HepG2 (cell line): ENCODE results near the gene KIAA1217. TPM values are rescaled to one million over a fixed set of nuclear protein-coding genes. Genes with fewer than 3 reads are reported as not detected.

Experiments
- ATAC-seq: fragments of 200-7000 bp; cut with Tn5 transposase; 3 replicates; pipeline ENCODE4 v1.9.1; 2020; ENCODE audit warnings: mild to moderate bottlenecking, moderate library complexity
- BruUV-seq: library from RNA; stranded (reverse); fragments of 400-500 nt; replicated peaks from 2 replicates; lab custom pipeline; 2021; lab: Mats Ljungman, UMichigan
- CTCF ChIA-PET: fragments of 300-600 bp; formaldehyde crosslinking; extraction: SDS; loops from one replicate; lab custom pipeline; 2021; ENCODE audit warnings: low total read pairs, inconsistent platforms, low intra/inter-chr PET ratio; lab: Yijun Ruan, JAX
- POLR2A ChIA-PET: fragments of 350-600 bp; sonication (Branson Sonifier 250); formaldehyde crosslinking; loops from one replicate; lab custom pipeline; 2020; ENCODE audit warnings: antibody characterized with exemption, inconsistent platforms; lab: Yijun Ruan, JAX
- DNase-seq: peaks from one replicate; pipeline ENCODE4 v3.0.0-alpha.2; 2015; ENCODE audit warnings: low spot score
- FAIRE-seq: peaks from 3 replicates; lab custom pipeline; 2011; peaks lifted over from hg19 to GRCh38; lab: Jason Lieb, UNC
- H2AFZ ChIP-seq: one replicate; pipeline ENCODE4 v1.6.1; 2011; ENCODE audit warnings: low read length, inconsistent platforms
- H3K27ac ChIP-seq: fragments of 300-600 bp; 3 replicates; pipeline ENCODE4 v1.8.0; 2011; ENCODE audit warnings: mixed run types, mild to moderate bottlenecking, mixed read lengths, low read length, inconsistent platforms; ENCODE audit not compliant: insufficient read depth; ENCODE audit errors: extremely low read length
- H3K27me3 ChIP-seq, 2 experiments: fragments of 200-600 bp in 1 of 2; 2 replicates in 1 of 2; 3 replicates in 1 of 2; pipeline versions ENCODE4 v1.6.0 to v1.8.0; 2011; ENCODE audit warnings: low read length in 2 of 2, mild to moderate bottlenecking in 2 of 2, moderate library complexity in 2 of 2, inconsistent platforms in 1 of 2; ENCODE audit not compliant: insufficient read depth in 2 of 2, control insufficient read depth in 1 of 2
- H3K36me3 ChIP-seq, 2 experiments: fragments of 200-600 bp in 1 of 2; replicated peaks in 1 of 2; 2 replicates in 1 of 2; 3 replicates in 1 of 2; pipeline versions ENCODE4 v1.5.1 to v1.8.0; 2011; ENCODE audit warnings: low read length in 2 of 2, inconsistent platforms in 1 of 2; ENCODE audit not compliant: insufficient read depth in 2 of 2, control insufficient read depth in 1 of 2
- H3K4me1 ChIP-seq: 2 replicates; pipeline ENCODE4 v1.5.1; 2012; ENCODE audit warnings: low read length, inconsistent platforms; ENCODE audit not compliant: insufficient read depth
- H3K4me2 ChIP-seq: 2 replicates; pipeline ENCODE4 v1.6.0; 2011; ENCODE audit warnings: low read depth, low read length, inconsistent platforms
- H3K4me3 ChIP-seq, 3 experiments: fragments of 200-600 bp in 1 of 3; sonication (generic), shearing (Covaris generic) in 1 of 3; replicated peaks in 1 of 3; 2 replicates each; pipeline ENCODE4 v1.5.1; 2011 to 2016; ENCODE audit warnings: low read length in 3 of 3, inconsistent platforms in 2 of 3, low read depth in 2 of 3, mild to moderate bottlenecking in 2 of 3, control low read depth in 1 of 3, mixed read lengths in 1 of 3; ENCODE audit not compliant: insufficient read depth in 1 of 3
- H3K79me2 ChIP-seq: one replicate; pipeline ENCODE4 v1.6.1; 2011; ENCODE audit warnings: low read length, inconsistent platforms; ENCODE audit not compliant: insufficient read depth
- H3K9ac ChIP-seq: 2 replicates; pipeline ENCODE4 v1.6.0; 2011; ENCODE audit warnings: mild to moderate bottlenecking, low read depth, low read length, inconsistent platforms; ENCODE audit not compliant: insufficient read depth
- H3K9me3 ChIP-seq: 2 replicates; pipeline ENCODE4 v1.5.1; 2012; ENCODE audit warnings: mild to moderate bottlenecking, low read length
- H4K20me1 ChIP-seq: 2 replicates; pipeline ENCODE4 v1.6.0; 2011; ENCODE audit warnings: inconsistent platforms, mild to moderate bottlenecking, low read length, moderate library complexity; ENCODE audit not compliant: insufficient read depth
- HOXA3 ChIP-seq: sonication (generic); formaldehyde crosslinking; IDR thresholded peaks from 2 replicates; pipeline ENCODE4 v1.5.0; 2020; ENCODE audit warnings: missing genetic modification reagents
- RBM39 ChIP-seq: fragments of 200-400 bp; formaldehyde crosslinking; IDR thresholded peaks from one replicate; pipeline ENCODE4 v1.6.1; 2018; ENCODE audit warnings: antibody characterized with exemption, mild to moderate bottlenecking, low read depth, low read length; ENCODE audit not compliant: poor library complexity, severe bottlenecking
- SALL2 ChIP-seq: sonication (generic); formaldehyde crosslinking; IDR thresholded peaks from 2 replicates; pipeline ENCODE4 v1.8.1; 2023; ENCODE audit warnings: mild to moderate bottlenecking, missing genetic modification reagents, inconsistent platforms
- SAP130 ChIP-seq: IDR thresholded peaks from 2 replicates; pipeline ENCODE4 v1.6.1; 2016; ENCODE audit warnings: low read depth
- ZBTB42 ChIP-seq: sonication (generic); formaldehyde crosslinking; IDR thresholded peaks from 2 replicates; pipeline ENCODE4 v1.5.0; 2020; ENCODE audit warnings: mild to moderate bottlenecking, missing genetic modification reagents
- ZFP41 ChIP-seq: sonication (generic); formaldehyde crosslinking; IDR thresholded peaks from 2 replicates; pipeline ENCODE4 v1.4.0; 2020; ENCODE audit warnings: mild to moderate bottlenecking, missing genetic modification reagents, borderline replicate concordance
- ZNF317 ChIP-seq: sonication (generic); formaldehyde crosslinking; IDR thresholded peaks from 2 replicates; pipeline ENCODE4 v1.5.0; 2020; ENCODE audit warnings: mild to moderate bottlenecking, missing genetic modification reagents
- ZNF503 ChIP-seq: sonication (generic); formaldehyde crosslinking; IDR thresholded peaks from 2 replicates; pipeline ENCODE4 v1.4.0; 2020; ENCODE audit warnings: missing genetic modification reagents
- ZNF558 ChIP-seq: sonication (generic); formaldehyde crosslinking; IDR thresholded peaks from 2 replicates; pipeline ENCODE4 v1.9.0; 2022; ENCODE audit warnings: mild to moderate bottlenecking, missing genetic modification reagents, borderline replicate concordance
- WGBS: methylation state at CpG from one replicate; pipeline ENCODE4 v1.1.6; 2017; ENCODE audit warnings: low lambda C conversion rate; 5-methylcytosine and 5-hydroxymethylcytosine counted together
- in situ Hi-C: cut with HindIII; loops from 2 replicates; pipeline ENCODE4 v1.10.0; 2017; ENCODE audit warnings: low pct_unique_long_range_greater_than_20kb; ENCODE audit not compliant: extremely low pct_ligation_motif_present
- intact Hi-C: fragments of 100-400 bp; cut with micrococcal nuclease; formaldehyde crosslinking; loops from one replicate; pipeline ENCODE4 v1.10.0; 2022; ENCODE audit not compliant: unreplicated experiment
- polyA plus RNA-seq, 8 experiments: library from polyadenylated mRNA; depleted of rRNA in 3 of 8; stranded (reverse) in 7 of 8; unstranded in 1 of 8; fragments of >200 nt; fragmentation: Illumina TruSeq in 4 of 8; extraction: Trizol in 4 of 8; gene quantifications; 2 replicates each; pipeline versions ENCODE4 v1.2.1 to v1.2.3, GENCODE V29; 2011 to 2016; ENCODE audit warnings: low read depth in 4 of 8, missing spikeins in 1 of 8, mixed read lengths in 1 of 8; ENCODE audit not compliant: insufficient read depth in 1 of 8
- total RNA-seq, 5 experiments: library from RNA; depleted of rRNA; stranded (reverse); fragments of >200 nt; fragmentation: Illumina TruSeq; extraction: Trizol; gene quantifications; 2 replicates each; pipeline ENCODE4 v1.2.3, GENCODE V29; 2016; ENCODE audit warnings: low read depth in 1 of 5

KIAA1217 gene
- total and polyA plus RNA-seq, 2 of the 13 experiments (the other 11 are each of a cell fraction or from before 2014, with no cell fraction given): 4.6 to 10.9 TPM

GRCh38 chr10:24197263-24197662, 11.7 kb upstream of the KIAA1217 start:
- H3K4me2 ChIP-seq: no peak overlapping the region
- in situ Hi-C loops (loop anchor here (5.0 kb wide), 1 partner anchor 205 kb away; no protein-coding TSS in a partner anchor), intact Hi-C loops (loop anchor here (5.0 kb wide), 1 partner anchor 305 kb away; no protein-coding TSS in a partner anchor)
- H3K9ac ChIP-seq: no peak overlapping the region
- no peak overlapping the region for H3K4me3 ChIP-seq
- no peak overlapping the region for H2AFZ ChIP-seq
- no peak for FAIRE-seq
- peaks cover 12% of the 10 kb centered on the region for H3K4me1 ChIP-seq
- ChIA-PET CTCF (interaction anchor here (1.7 kb wide), 1 partner anchor 203 kb away, joined by 17 read pairs; no protein-coding TSS in a partner anchor), POLR2A (no interaction called here)
- H4K20me1 ChIP-seq: no peaks in the 10 kb centered on the region
- H3K9me3 ChIP-seq: no peaks in the 10 kb centered on the region
- WGBS: 25% methylated on average over 2 of the region's 2 CpGs
- no peak for ATAC-seq
- H3K27me3 ChIP-seq: no peaks in the 10 kb centered on the region
- no peak for DNase-seq
- H3K79me2 ChIP-seq: no peaks in the 10 kb centered on the region
- H3K27ac ChIP-seq: no peak overlapping the region
- BruUV-seq: no TSS peak
- TF ChIP-seq HOXA3 (CRISPR knock-in tag) (no peak), ZNF558 (no peak), ZFP41 (no peak), SALL2 (CRISPR knock-in tag) (no peak), ZBTB42 (CRISPR knock-in tag) (no peak), ZNF503 (CRISPR knock-in tag) (no peak), ZNF317 (no peak), SAP130 (no peak), RBM39 (no peak)
- TF ChIP-seq, all 625 proteins: peak for 0
- no peaks in the 10 kb centered on the region for H3K36me3 ChIP-seq
